GM21447 (cell line): ENCODE measurements around the gene AP3S1.
"Not testable (repeated sequence)": the region's sequence is repeated elsewhere in the genome, so short reads cannot be mapped to it uniquely, and the experiment has no call there.

ENCODE experiments used
- ATAC-seq: cut with Tn5 transposase; IDR thresholded peaks from one replicate; pipeline ENCODE4 v1.9.1; 2021; ENCODE audit not compliant: unreplicated experiment

Gene AP3S1

DNA sequence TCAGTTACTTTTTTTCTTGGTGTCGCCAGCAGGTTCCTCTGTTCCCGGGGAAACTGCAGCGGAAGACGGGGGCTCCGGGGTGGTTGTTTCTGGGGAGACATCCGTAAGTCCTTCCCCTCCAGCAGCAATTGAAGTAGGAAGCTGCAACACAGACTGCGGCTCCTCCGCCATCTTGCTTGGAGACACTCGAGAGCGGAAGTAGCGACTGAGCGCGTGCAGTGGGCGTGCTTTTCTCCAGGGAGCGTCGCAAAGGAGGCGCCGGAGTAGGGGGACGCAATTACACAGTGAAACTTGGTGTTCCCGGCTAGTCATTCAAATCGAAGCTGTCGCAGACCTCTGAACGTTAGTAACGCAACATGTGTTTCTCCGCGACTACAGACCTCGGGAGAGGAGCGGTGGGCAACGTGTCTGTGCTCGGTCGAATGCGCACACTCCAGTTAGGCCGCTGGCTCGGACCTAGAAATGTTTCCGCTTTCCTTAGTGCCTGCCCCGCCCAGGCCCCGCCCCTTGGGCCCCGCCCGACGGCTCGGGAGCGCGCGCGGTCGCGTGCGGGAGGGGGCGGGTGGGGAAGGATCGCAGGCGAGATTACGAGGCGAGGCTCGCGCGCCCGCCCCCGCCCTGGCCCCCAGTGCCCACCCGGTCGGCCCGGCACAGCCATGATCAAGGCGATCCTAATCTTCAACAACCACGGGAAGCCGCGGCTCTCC, at the start of gene AP3S1, which contains the start of gene ATG12:
TSS of gene AP3S1 (plus strand) at position 554 of the 707 bp plus-strand sequence. CDS start at position 657, 103 bp downstream.
TSS of gene ATG12 (minus strand) at position 184 of the 707 bp plus-strand sequence. CDS start at position 171, 13 bp downstream.
- peak; percentile 77 for ATAC-seq

DNA sequence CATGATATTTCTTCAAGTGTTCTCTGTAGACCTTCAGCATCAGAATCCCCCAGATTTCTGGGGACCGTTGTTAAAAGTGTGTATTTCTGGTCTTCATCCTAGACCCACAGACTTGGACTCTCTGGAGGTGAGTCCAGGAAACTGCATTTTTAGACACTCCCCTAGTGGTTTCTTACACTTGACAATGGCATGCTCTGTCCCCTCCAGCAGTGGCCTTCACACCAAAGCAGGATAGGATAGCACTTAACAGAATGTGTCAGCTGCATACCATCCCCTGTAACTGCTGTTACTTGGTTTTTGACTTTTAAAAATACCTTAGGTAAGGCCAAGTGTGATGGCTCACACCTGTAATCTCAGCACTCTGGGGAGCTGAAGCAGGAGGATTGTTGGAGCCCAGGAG, 46.0 kb upstream of the AP3S1 start:
- no peak for ATAC-seq

DNA sequence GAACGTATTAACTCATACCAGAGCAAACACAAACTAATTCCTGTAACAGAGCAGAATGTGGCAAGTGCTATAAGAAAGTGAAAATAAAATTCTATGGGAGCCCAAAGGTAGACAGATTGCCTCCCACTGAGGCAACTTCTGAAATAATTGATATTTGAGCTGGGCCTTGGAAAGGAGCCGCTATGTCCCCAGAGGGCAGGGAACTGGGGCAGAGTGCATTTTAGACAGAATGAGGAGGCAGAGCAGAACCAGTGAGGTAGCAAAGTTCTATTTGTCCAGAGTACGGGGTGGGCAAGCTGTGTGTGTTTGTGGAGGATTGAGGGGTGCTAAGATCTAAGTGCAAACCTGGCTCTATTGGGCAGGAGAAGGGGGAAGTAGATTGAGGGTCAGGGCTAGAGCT, 45.1 kb upstream of the AP3S1 start:
- no peak for ATAC-seq

DNA sequence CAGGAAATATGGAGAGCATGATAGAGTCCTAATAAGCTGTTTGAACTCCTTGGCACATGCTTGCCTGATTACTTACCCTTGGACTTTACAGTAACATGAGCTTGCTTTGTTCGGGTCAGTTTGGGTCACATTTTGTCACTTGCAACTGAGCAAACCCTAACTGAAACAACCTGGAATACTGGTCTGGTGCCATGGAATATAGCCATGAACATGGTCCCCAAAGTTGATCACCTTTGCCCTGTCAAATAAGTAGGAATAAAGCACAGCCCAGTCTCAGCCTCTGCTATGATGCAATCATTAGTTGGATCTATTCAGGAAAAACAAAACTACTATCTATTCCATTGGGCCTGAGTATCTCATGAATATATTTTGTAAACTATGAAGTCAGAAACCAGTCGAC, 43.5 kb upstream of the AP3S1 start:
- no peak for ATAC-seq

DNA sequence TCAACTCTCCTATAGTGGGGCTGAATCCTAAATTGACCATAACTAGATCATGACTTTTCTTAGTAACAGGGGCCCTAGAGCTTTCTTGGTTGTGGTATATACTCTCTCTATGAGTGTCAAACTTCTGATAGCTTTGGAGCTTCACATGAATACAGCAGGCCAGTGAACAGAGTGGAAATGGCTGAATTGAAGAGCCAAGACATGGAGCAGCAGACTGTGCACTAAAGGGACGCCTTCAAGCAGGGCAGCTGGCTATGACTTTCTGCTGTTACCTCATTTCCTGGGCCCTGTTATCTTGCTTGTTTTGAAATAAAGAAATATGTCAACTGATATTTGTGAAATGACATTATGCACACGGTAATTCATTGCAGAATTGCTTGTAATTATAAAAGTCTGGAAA, 41.6 kb upstream of the AP3S1 start:
- no peak for ATAC-seq

DNA sequence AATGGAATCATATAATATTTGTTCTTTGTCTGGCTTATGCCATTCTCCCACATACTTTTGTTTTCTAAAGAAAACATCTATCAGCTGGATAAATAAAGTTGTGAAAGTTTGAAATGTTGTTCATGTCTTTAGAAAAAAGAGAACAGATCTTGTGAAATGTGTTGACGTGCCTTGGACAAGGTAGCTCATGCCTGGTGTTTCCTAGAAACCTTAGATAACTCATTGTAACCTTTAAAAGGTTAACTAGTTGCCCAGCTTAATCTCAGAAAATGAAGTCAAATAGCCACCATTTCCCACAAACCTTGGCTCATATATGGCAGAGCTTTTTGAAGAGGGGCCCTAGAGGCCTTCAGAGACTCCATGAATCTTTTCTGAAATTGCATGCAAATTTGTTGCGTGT, 40.6 kb upstream of the AP3S1 start:
- no peak for ATAC-seq

DNA sequence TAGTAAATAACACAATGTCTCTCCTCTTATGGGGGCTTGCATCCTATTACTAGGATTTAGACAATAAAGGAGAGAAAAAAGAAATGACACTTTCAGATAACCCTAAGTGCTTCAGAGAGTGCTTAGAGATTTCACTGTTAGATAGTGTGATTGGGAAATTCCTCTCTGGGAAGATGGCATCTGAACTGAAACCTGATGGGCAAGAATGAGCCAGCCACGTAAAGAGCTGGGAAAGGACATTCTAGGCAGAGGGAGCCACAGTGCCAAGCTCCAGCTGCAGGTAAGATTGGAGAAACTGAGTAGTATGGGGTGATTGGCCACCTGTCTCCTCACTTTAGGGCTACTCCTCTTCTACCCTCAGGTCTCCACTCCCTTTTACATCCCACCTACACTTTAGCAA, 39.8 kb upstream of the AP3S1 start:
- ATAC-seq = no peak

DNA sequence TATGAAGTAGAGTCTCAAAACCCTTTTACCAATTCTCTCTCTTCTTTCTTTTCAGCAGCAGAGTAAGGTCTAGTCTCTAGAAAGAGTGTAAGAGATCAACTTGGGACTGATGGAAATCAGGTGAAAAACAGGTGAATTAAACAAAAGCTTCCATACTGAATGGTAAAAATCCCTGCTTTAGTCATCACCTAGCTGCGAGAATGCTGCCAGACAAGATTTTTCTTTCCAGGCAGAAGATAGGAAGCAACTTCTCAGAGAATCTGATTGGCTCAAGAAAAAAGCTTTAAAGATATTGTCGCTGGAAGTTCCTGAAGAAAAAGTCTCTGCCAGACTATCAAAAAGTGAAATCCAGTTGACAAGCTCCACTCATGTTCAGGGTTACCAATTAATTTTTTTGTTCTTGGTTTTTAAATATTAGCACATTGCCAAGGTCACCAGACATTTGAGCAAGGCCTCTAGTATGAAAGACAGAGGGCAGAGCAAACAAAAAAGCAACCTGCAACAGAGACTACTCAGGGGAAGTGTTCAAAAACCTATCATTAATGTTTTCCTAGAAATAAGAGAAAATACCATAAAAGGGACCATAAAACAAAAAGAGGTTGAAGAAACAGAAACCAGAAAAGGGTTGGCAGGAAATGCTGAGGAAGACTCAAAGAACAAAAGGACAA, 34.6 kb upstream of the AP3S1 start:
- ATAC-seq = no peak

DNA sequence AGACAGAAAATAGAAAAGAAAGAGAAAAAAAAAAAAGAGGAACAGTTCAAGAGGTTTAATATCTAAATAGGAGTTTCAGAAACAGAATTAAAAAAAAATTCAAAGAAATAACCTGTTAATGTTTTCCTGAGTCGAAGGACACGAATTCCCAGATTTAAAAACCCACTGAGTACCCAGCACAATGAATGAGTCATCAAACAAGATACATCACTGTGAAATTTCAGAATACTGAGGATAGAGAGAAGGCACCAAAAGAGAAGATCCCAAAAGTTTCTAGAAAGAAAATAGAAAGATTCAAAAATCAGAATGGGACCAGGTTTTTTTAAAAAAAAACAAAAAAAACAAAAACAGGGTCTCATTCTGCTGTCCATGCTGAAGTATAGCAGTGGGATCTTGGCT, 34.1 kb upstream of the AP3S1 start:
- ATAC-seq = no peak

DNA sequence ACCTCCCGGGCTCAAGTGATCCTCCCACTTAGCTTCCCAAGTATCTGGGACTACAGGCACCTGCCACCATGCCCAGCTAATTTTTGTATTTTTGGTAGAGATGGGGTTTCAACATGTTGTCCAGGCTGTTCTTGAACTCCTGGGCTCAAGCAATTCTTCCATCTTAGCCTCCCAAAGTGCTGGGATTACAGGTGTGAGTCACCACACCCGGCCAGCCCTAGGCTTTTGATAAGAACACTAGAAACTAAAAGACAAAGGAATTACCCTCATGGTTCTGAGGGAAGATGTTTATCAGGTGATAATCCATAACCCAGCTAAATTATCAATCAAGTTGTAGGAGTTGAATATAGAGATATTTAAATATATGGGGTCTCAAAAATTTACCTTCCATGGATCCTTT, 33.7 kb upstream of the AP3S1 start:
- not testable (repeated sequence) for ATAC-seq

DNA sequence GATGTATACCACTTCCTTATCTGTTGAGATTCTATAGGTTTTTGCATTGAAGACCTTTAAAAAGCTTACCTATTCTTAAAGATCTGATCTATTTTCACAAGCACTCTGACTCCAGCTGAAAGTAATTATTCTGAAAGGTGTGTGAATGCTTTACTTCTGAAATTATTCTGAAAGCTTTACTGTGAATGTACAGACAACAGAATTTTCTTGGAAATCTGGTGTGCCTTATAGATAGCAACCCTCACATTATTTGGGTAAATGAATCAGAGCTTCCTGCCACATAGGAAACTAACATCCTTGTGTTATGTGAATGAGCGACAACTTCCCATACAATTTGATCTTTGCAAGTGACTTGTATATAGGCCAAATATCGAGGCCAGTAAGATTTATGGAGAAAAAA, 31.8 kb upstream of the AP3S1 start:
- ATAC-seq = no peak

DNA sequence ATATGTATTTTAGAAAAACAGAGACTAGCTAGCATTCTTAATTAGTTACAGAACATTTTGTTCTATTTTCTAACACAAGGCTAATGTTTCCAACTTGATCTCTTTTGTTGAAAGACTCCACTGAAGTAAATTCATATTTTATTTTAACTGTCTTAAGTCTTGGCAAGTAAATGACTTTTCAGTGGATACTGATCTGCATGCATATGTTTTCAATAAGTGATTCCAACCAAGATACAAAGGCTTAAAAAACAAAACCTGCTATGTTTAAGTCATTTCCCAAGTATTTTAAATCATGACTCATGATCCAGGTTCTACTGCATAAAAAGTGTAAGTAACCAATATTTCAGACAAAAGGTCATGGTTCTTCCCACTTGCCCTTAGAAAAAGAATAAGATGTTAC, 31.0 kb upstream of the AP3S1 start:
- no peak for ATAC-seq

DNA sequence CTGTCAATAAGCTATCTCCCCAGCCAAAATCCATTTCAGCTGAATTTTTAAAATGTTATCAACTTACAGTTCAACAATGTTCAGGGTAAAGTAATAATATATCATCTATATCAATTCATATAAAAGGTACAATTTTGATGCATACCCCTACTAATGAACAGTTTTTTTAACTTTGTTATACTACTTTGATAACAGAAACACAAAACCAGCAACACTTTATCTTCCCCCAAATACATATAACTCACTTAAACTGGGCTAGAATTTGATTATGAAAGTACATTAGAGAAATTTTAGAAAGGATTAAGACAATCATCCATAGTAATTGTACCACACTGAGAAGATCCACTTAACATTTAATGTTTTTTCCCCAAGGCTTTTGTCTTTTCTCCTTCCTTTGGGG, 30.3 kb upstream of the AP3S1 start:
- no peak for ATAC-seq

DNA sequence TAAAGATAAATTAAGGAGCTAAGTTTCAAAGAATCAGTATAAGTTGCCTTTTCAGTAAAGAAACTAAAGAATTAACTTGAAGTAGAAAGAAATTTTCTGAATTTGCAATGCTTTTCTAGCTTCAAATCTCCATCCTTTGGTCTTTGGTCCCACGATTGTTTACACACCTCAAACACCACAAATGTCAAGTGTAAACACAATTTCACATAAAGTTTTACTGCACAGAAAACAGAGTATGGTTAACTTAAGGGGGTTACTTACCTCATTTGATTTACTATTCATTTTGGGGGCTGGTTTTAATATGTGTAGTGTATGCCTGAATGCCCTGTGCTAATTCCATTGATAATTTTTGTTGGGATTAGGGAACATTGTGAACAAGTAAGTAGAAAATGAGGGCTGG, 29.4 kb upstream of the AP3S1 start:
- no peak for ATAC-seq

DNA sequence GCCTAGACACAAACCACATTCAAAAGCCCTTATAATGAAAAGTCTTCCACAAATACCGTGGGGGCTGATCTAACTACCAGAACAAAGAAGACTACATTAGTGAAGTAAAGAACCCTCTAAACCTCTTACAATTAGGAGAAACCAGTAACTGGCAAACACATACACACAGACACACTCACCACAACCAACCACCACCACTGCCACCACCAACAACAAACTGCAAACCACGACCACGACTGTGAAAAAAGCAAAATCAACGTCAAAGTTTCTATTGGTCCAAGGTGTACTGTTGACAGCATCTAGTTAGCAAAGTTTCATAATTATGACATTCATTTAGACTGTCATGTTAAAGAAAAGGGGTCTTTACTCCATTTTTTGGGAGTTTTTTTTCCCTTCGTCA, 28.0 kb upstream of the AP3S1 start:
- ATAC-seq = no peak

DNA sequence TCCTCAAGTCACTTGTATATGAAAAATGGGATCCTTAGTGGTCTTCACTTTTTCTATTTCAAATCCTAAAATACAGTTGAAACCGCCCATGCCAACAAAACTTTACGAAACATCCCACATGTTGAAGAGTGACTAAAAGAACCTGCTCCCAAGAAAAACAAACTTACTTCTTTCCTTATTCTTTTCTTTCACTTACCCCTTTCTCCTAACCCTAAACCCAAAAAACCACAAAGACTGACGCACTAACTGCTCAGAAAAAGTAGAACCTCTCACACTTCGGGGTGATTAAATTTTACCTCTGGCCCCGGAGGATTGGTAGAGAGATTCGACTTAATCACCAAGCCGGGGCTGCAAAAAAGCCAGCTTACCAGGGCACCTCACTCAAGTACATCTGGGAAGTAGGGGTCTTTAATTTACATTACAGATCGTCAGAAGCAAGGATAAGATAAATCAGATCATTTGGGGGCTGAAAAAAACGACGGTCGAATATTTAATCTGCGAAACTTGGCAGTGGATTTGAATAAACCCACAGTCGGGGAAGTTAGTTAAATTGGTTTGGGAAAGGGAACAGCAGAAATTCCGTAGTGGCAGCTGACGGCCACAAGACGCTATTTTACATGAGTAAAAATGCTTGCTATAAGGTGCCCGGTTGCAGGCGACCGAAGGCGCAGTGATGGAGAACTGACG, 26.6 kb upstream of the AP3S1 start:
- no peak for ATAC-seq

DNA sequence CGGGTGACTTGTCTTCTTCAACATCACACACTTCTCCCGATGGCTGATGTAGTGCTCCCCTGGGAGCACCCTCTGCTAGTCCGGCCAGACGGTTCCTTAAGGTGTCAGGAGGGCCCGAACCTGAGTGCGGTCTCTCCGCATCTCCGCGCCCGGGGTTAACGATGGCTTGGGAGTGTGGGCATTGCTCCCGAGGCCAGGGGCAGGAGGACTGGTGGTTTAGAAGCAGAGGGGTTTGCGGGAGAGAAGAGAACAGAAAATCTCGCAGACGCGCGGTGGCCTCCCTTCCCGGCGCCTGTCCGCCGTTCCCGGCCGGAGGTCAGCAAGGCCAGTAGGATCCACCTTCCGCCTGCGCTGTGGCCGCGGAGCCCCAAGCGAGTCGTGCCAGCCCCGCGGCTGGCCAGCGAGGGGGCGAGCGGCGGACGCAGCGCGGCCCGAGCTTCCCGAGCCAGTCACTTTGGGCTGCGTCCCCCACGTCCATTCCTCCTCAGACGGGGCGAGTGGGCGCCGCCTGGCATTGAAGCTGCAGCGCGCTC, 26.0 kb upstream of the AP3S1 start:
- no peak for ATAC-seq

DNA sequence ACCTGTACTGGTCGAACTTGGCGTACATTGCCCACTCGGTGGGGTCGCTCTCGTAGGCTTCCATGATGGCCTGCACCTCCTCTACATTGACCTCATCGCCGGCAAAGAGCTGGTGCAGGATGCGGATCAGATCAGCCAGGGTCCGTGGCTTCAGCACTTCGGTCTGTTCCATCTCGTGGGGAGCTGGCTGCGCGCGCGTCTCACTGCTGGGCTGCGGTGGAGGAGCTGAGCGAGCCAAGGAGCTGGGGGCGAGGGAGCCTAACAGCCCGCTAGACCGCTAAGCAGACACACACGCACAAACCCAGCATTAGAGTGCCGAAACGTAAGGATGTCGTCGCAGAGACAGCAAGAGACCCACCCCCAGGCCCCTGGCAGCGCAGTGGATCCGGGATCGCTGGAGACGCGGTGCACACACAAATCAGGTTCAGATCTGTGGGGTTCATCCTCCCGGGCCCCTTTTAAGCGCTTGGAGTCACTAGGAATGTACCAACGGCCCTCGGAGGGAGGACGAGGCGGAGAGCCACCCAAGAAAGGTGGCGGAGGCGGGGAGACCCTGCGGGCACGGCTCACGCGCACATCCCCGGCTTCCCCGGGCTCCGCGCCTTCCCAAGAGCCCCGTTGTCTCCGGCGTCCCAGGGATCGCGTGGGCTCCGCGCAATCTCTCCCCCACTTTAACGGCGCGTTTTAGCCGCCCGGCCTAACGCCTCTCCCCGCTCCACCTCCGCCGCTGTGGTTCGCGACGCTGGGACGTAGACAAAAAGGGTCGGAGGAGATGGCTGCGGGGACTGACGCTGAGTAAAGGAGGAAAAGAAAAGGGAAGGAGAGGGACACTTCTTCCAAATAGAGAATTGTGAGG, 25.3 kb upstream of the AP3S1 start, which contains the start of gene CDO1:
TSS of gene CDO1 (minus strand) at position 434 of the 856 bp plus-strand sequence. CDS start at position 172, 262 bp downstream.
- no peak for ATAC-seq

DNA sequence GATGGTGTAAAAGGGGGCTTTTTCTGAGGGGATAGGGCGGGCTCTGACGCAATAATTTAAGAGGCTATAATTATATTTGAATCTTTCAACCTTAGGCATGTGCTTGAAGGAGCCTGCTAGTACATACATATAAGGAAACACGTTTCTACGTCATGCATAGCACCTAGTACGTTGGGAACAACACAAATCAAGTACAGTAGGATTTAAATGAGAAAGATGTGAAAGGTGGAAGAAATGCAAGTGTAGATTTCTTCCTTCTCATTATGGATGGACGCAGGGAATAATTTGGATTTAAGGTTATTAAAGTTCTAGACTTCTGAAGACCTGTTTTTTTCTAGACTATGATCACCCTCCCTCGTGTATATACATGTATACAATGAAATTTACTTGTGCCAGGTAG, 24.3 kb upstream of the AP3S1 start:
- ATAC-seq = no peak

DNA sequence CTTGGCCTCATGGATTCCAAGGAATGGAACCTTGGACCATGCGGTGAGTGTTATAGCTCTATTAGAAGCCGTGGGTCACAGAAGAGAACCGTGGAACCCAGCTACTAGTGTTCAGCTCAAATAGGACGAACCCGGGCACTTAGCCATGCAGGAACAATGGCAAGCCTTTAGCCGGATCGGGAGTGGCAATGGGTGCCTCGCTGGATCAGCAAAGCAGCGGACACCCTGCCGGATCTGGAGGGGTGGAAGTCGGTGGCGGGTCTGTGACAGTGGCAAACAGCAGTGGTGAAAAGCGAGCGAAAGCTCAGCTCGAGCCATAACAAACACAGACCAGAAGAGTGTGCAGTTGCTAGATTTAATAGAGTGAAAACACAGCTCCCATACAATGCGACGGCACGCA, 22.9 kb upstream of the AP3S1 start:
- ATAC-seq = no peak

DNA sequence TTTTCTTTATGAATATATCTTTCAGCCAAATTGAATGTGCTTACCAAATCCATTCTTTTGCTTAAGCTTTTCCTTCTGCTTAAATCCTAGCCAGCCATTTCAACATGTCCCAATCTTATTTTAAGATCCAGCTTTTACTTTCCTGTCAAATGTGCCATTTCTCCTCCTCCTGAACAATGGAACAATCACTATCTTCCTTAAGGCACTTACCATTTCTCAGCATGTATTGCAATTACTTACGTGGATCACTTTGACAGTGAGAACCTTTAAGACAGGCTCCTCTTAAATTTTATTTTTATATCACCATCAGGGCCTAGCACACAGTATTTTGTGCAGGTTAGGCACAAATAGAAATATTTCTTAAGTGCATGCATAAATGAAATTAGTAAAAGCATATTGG, 20.9 kb upstream of the AP3S1 start:
- ATAC-seq = no peak
